ENCODE data around the gene CREB3L1. TPM values are rescaled to one million over a fixed set of nuclear protein-coding genes. Genes with fewer than 3 reads are reported as not detected.
A peak's percentile ranks its signal among the peaks of the same experiment; 100 is the strongest.

Gene CREB3L1
- total RNA-seq, 2 donors from 2014 or later: 8.8 to 9.9 TPM

- Mint-ChIP-seq H3K4me3 (no peak overlapping the region), H3K27me3 (ENCODE audit: insufficient read depth) (no peaks in the 10 kb centered on the region), H3K27ac (no peak overlapping the region), H3K9me3 (no peaks in the 10 kb centered on the region), H3K36me3 (ENCODE audit: low read depth) (peaks cover 5% of the 10 kb centered on the region), H3K4me1 (peaks cover 9% of the 10 kb centered on the region)
- TF ChIP-seq CTCF (conservative IDR thresholded peaks at IDR 0.05): no peak
- no peaks in the 10 kb centered on the region for H3K27me3 ChIP-seq (ENCODE audit: control insufficient read depth, insufficient read depth, low read length, poor library complexity, severe bottlenecking)
- DNase-seq: no peak
- WGBS, 2 experiments (ENCODE audit: insufficient coverage in 1 of 2, insufficient read length in 1 of 2): 66 to 70% methylated on average over 2 of the region's 4 CpGs
- H3K4me1 ChIP-seq (ENCODE audit: control insufficient read depth, insufficient read depth, low read length): no peaks in the 10 kb centered on the region
- H3K9me3 ChIP-seq (ENCODE audit: control insufficient read depth, low read length): no peaks in the 10 kb centered on the region
- no peak overlapping the region for H3K9ac ChIP-seq (ENCODE audit: extremely low read depth, low read length, poor library complexity, severe bottlenecking)
- no peak overlapping the region for H3K4me3 ChIP-seq (ENCODE audit: low read length)
- H3K36me3 ChIP-seq (ENCODE audit: control insufficient read depth, insufficient read depth, low read length): peaks cover 4% of the 10 kb centered on the region
- no peak overlapping the region for H3K27ac ChIP-seq (ENCODE audit: low read depth, low read length)
These were observed 32.4 kb downstream of the CREB3L1 start for GRCh38 chr11:46309814-46310259.

GRCh38 chr11:46315033-46315738 is 37.7 kb downstream of the CREB3L1 start:
- H3K9ac ChIP-seq (ENCODE audit: extremely low read depth, low read length, poor library complexity, severe bottlenecking): no peak overlapping the region
- Mint-ChIP-seq H3K27me3 (ENCODE audit: insufficient read depth) (no peaks in the 10 kb centered on the region), H3K27ac (no peak overlapping the region), H3K36me3 (ENCODE audit: low read depth) (peaks cover 20% of the 10 kb centered on the region), H3K4me3 (no peak overlapping the region), H3K9me3 (no peaks in the 10 kb centered on the region), H3K4me1 (no peaks in the 10 kb centered on the region)
- H3K4me3 ChIP-seq (ENCODE audit: low read length): no peak overlapping the region
- 60 to 78% methylated on average over 13 to 16 of the region's 16 CpGs for WGBS, 2 experiments (ENCODE audit: insufficient coverage in 1 of 2, insufficient read length in 1 of 2)
- TF ChIP-seq CTCF (conservative IDR thresholded peaks at IDR 0.05): peak; percentile 97
- H3K36me3 ChIP-seq (ENCODE audit: control insufficient read depth, insufficient read depth, low read length): peaks cover 4% of the 10 kb centered on the region
- DNase-seq: peak; percentile 97
- H3K27me3 ChIP-seq (ENCODE audit: control insufficient read depth, insufficient read depth, low read length, poor library complexity, severe bottlenecking): no peaks in the 10 kb centered on the region
- no peaks in the 10 kb centered on the region for H3K9me3 ChIP-seq (ENCODE audit: control insufficient read depth, low read length)
- no peak overlapping the region for H3K27ac ChIP-seq (ENCODE audit: low read depth, low read length)
- no peaks in the 10 kb centered on the region for H3K4me1 ChIP-seq (ENCODE audit: control insufficient read depth, insufficient read depth, low read length)

GRCh38 chr11:46315783-46316563 is 38.5 kb downstream of the CREB3L1 start:
- Histone ChIP-seq H3K4me3 (ENCODE audit: low read length) (no peak overlapping the region), H3K9me3 (ENCODE audit: control insufficient read depth, low read length) (no peaks in the 10 kb centered on the region), H3K9ac (ENCODE audit: extremely low read depth, low read length, poor library complexity, severe bottlenecking) (no peak overlapping the region), H3K36me3 (ENCODE audit: control insufficient read depth, insufficient read depth, low read length) (peaks cover 4% of the 10 kb centered on the region), H3K27me3 (ENCODE audit: control insufficient read depth, insufficient read depth, low read length, poor library complexity, severe bottlenecking) (no peaks in the 10 kb centered on the region), H3K27ac (ENCODE audit: low read depth, low read length) (no peak overlapping the region), H3K4me1 (ENCODE audit: control insufficient read depth, insufficient read depth, low read length) (no peaks in the 10 kb centered on the region)
- no peak for DNase-seq
- 88 to 94% methylated on average over 7 to 12 of the region's 12 CpGs for whole genome bisulfite sequencing, 2 experiments (ENCODE audit: insufficient coverage in 1 of 2, insufficient read length in 1 of 2)
- Mint-ChIP-seq H3K9me3 (no peaks in the 10 kb centered on the region), H3K4me3 (no peak overlapping the region), H3K36me3 (ENCODE audit: low read depth) (peaks cover 22% of the 10 kb centered on the region), H3K27ac (no peak overlapping the region), H3K27me3 (ENCODE audit: insufficient read depth) (no peaks in the 10 kb centered on the region), H3K4me1 (no peaks in the 10 kb centered on the region)
- TF ChIP-seq CTCF (conservative IDR thresholded peaks at IDR 0.05): no peak

Measured in endodermal cell (in vitro differentiated cells).